Nephron (organoid): ENCODE measurements around the gene CASP3.
"Not testable (repeated sequence)": the region's sequence is repeated elsewhere in the genome, so short reads cannot be mapped to it uniquely, and the experiment has no call there.

Source experiments
- H3K27ac Mint-ChIP-seq, 3 experiments: 2 replicates each; pipeline ENCODE4 v1.8.0; 2020; ENCODE audit warnings: mixed read lengths in 3 of 3, mild to moderate bottlenecking in 2 of 3, moderate library complexity in 1 of 3
- H3K27me3 Mint-ChIP-seq: 2 replicates; pipeline ENCODE4 v1.8.0; 2021; ENCODE audit warnings: low read depth, mild to moderate bottlenecking, moderate library complexity, mixed read lengths
- H3K36me3 Mint-ChIP-seq: 2 replicates; pipeline ENCODE4 v1.8.0; 2020; ENCODE audit warnings: low read depth, mixed read lengths
- H3K4me1 Mint-ChIP-seq: 2 replicates; pipeline ENCODE4 v1.8.0; 2020; ENCODE audit warnings: mixed read lengths
- H3K4me3 Mint-ChIP-seq, 3 experiments: 2 replicates each; pipeline ENCODE4 v1.8.0; 2020; ENCODE audit warnings: mild to moderate bottlenecking in 3 of 3, mixed read lengths in 3 of 3, moderate library complexity in 2 of 3
- H3K9me3 Mint-ChIP-seq: 2 replicates; pipeline ENCODE4 v1.8.0; 2020; ENCODE audit warnings: mixed read lengths
- CTCF ChIP-seq, 3 experiments: fragments of 200-600 bp; sonication (generic); IDR thresholded peaks; one replicate each; pipeline ENCODE4 v1.5.0; 2021; ENCODE audit warnings: antibody characterized with exemption in 3 of 3; ENCODE audit not compliant: unreplicated experiment in 3 of 3

CASP3 gene

GRCh38 chr4:184620212-184620867 lies 28.9 kb downstream of the CASP3 start:
- Mint-ChIP-seq H3K4me3 (no peak overlapping the region), H3K9me3 (no peaks in the 10 kb centered on the region), H3K36me3 (peaks cover 18% of the 10 kb centered on the region), H3K27me3 (no peaks in the 10 kb centered on the region), H3K27ac (no peak overlapping the region), H3K4me1 (peaks cover 6% of the 10 kb centered on the region)
- no peak for TF ChIP-seq CTCF (IDR thresholded peaks at IDR 0.05; ENCODE audit: unreplicated experiment in 3 of 3)

- H3K4me3 Mint-ChIP-seq = no peak overlapping the region
- peaks cover 11% of the 10 kb centered on the region for H3K9me3 Mint-ChIP-seq
- H3K27me3 Mint-ChIP-seq = no peaks in the 10 kb centered on the region
- no peaks in the 10 kb centered on the region for H3K4me1 Mint-ChIP-seq
- H3K27ac Mint-ChIP-seq = no peak overlapping the region
- no peak for TF ChIP-seq CTCF (IDR thresholded peaks at IDR 0.05; ENCODE audit: unreplicated experiment in 3 of 3)
- H3K36me3 Mint-ChIP-seq = no peaks in the 10 kb centered on the region
These were observed 31.5 kb downstream of the CASP3 start for GRCh38 chr4:184617600-184618196.

GRCh38 chr4:184616633-184617551 lies 32.4 kb downstream of the CASP3 start:
- Mint-ChIP-seq H3K27me3 (no peaks in the 10 kb centered on the region), H3K4me3 (no peak overlapping the region), H3K36me3 (no peaks in the 10 kb centered on the region), H3K4me1 (no peaks in the 10 kb centered on the region), H3K27ac (no peak overlapping the region), H3K9me3 (peaks cover 12% of the 10 kb centered on the region)
- no peak for TF ChIP-seq CTCF (IDR thresholded peaks at IDR 0.05; ENCODE audit: unreplicated experiment in 3 of 3)

- not testable (repeated sequence) for H3K4me1 Mint-ChIP-seq, H3K27ac Mint-ChIP-seq, H3K27me3 Mint-ChIP-seq, H3K4me3 Mint-ChIP-seq, H3K36me3 Mint-ChIP-seq
- H3K9me3 Mint-ChIP-seq = peaks cover 12% of the 10 kb centered on the region
These were observed 33.1 kb downstream of the CASP3 start for GRCh38 chr4:184616168-184616567.

- H3K36me3 Mint-ChIP-seq = no peaks in the 10 kb centered on the region
- H3K4me3 Mint-ChIP-seq = no peak overlapping the region
- H3K4me1 Mint-ChIP-seq = no peaks in the 10 kb centered on the region
- TF ChIP-seq CTCF (IDR thresholded peaks at IDR 0.05; ENCODE audit: unreplicated experiment in 3 of 3) = no peak
- H3K27ac Mint-ChIP-seq = no peak overlapping the region
- H3K27me3 Mint-ChIP-seq = peaks cover 3% of the 10 kb centered on the region
- peaks cover 12% of the 10 kb centered on the region for H3K9me3 Mint-ChIP-seq
These were observed 34.7 kb downstream of the CASP3 start for GRCh38 chr4:184614509-184614908.

- TF ChIP-seq CTCF (IDR thresholded peaks at IDR 0.05; ENCODE audit: unreplicated experiment in 3 of 3) = no peak
- no peaks in the 10 kb centered on the region for H3K36me3 Mint-ChIP-seq
- peaks cover 3% of the 10 kb centered on the region for H3K27me3 Mint-ChIP-seq
- no peaks in the 10 kb centered on the region for H3K4me1 Mint-ChIP-seq
- H3K9me3 Mint-ChIP-seq = peaks cover 12% of the 10 kb centered on the region
- H3K27ac Mint-ChIP-seq = no peak overlapping the region
- H3K4me3 Mint-ChIP-seq = no peak overlapping the region
These were observed 35.8 kb downstream of the CASP3 start for GRCh38 chr4:184613405-184613804.
